H9 (cell line): ENCODE data around the gene NR0B2. TPM values are rescaled to one million over a fixed set of nuclear protein-coding genes. Genes with fewer than 3 reads are reported as not detected.
A peak's percentile ranks its signal among the peaks of the same experiment; 100 is the strongest.

Experiments used
- DNase-seq: peaks from one replicate; pipeline ENCODE4 v3.0.0-alpha.2; 2017
- H2AFZ ChIP-seq: one replicate; pipeline ENCODE4 v1.6.1; 2013; ENCODE audit warnings: mild to moderate bottlenecking, low read length, control low read depth, moderate library complexity
- H2AK5ac ChIP-seq: 2 replicates; pipeline ENCODE4 v1.6.1; 2013; ENCODE audit warnings: low read length, control low read depth, mixed read lengths; ENCODE audit not compliant: insufficient read length
- H2BK120ac ChIP-seq: one replicate; pipeline ENCODE4 v1.6.1; 2013; ENCODE audit warnings: low read depth, mild to moderate bottlenecking, low read length, control low read depth, inconsistent platforms; ENCODE audit not compliant: poor library complexity, severe bottlenecking
- H2BK12ac ChIP-seq: 2 replicates; pipeline ENCODE4 v1.6.1; 2013; ENCODE audit warnings: low read length, control low read depth, mixed read lengths, low read depth; ENCODE audit not compliant: insufficient read length
- H2BK15ac ChIP-seq: 2 replicates; pipeline ENCODE4 v1.6.1; 2013; ENCODE audit warnings: low read depth, low read length, control low read depth
- H2BK20ac ChIP-seq: one replicate; pipeline ENCODE4 v1.6.1; 2013; ENCODE audit warnings: low read depth, mild to moderate bottlenecking, low read length, control low read depth, inconsistent platforms; ENCODE audit not compliant: poor library complexity, severe bottlenecking
- H2BK5ac ChIP-seq: 2 replicates; pipeline ENCODE4 v1.6.1; 2013; ENCODE audit warnings: low read length, control low read depth, mixed read lengths; ENCODE audit not compliant: insufficient read length
- H3K14ac ChIP-seq: 2 replicates; pipeline ENCODE4 v1.6.1; 2013; ENCODE audit warnings: low read length, control low read depth; ENCODE audit not compliant: insufficient read depth
- H3K18ac ChIP-seq: 2 replicates; pipeline ENCODE4 v1.6.1; 2013; ENCODE audit warnings: low read depth, mild to moderate bottlenecking, mixed read lengths, low read length, control low read depth; ENCODE audit not compliant: insufficient read length
- H3K23ac ChIP-seq: 2 replicates; pipeline ENCODE4 v1.6.1; 2013; ENCODE audit warnings: low read length, control low read depth, mixed read lengths, low read depth; ENCODE audit not compliant: insufficient read length
- H3K23me2 ChIP-seq: 2 replicates; pipeline ENCODE4 v1.6.1; 2013; ENCODE audit warnings: low read depth, mild to moderate bottlenecking, mixed read lengths, low read length, control low read depth; ENCODE audit not compliant: insufficient read length, poor library complexity, severe bottlenecking
- H3K27ac ChIP-seq: 2 replicates; pipeline ENCODE4 v1.5.1; 2013; ENCODE audit warnings: low read length, control low read depth, mixed read lengths, low read depth; ENCODE audit not compliant: insufficient read length
- H3K27me3 ChIP-seq: 2 replicates; pipeline ENCODE4 v1.6.1; 2013; ENCODE audit warnings: low read length, control low read depth, inconsistent platforms; ENCODE audit not compliant: insufficient read depth
- H3K4ac ChIP-seq: 2 replicates; pipeline ENCODE4 v1.6.1; 2013; ENCODE audit warnings: low read depth, mild to moderate bottlenecking, control low read depth, inconsistent platforms, low read length, moderate library complexity
- H3K4me1 ChIP-seq: 2 replicates; pipeline ENCODE4 v1.6.1; 2013; ENCODE audit warnings: low read length, control low read depth, inconsistent platforms; ENCODE audit not compliant: insufficient read depth
- H3K4me2 ChIP-seq: 2 replicates; pipeline ENCODE4 v1.6.1; 2013; ENCODE audit warnings: low read length, control low read depth, mixed read lengths; ENCODE audit not compliant: insufficient read length, insufficient read depth
- H3K56ac ChIP-seq: 2 replicates; pipeline ENCODE4 v1.6.1; 2013; ENCODE audit warnings: low read depth, mild to moderate bottlenecking, mixed read lengths, low read length, control low read depth; ENCODE audit not compliant: insufficient read length
- H3K79me1 ChIP-seq: 2 replicates; pipeline ENCODE4 v1.6.1; 2013; ENCODE audit warnings: low read depth, mild to moderate bottlenecking, moderate library complexity, low read length, control low read depth, inconsistent platforms; ENCODE audit not compliant: insufficient read depth, poor library complexity, severe bottlenecking
- H3K79me2 ChIP-seq: 2 replicates; pipeline ENCODE4 v1.6.1; 2013; ENCODE audit warnings: low read length, control low read depth, inconsistent platforms; ENCODE audit not compliant: insufficient read depth
- H3K9ac ChIP-seq: 2 replicates; pipeline ENCODE4 v1.6.1; 2013; ENCODE audit warnings: low read length, control low read depth, mixed read lengths; ENCODE audit not compliant: insufficient read length; ENCODE audit errors: extremely low read depth
- H3K9me3 ChIP-seq: one replicate; pipeline ENCODE4 v1.6.1; 2013; ENCODE audit warnings: low read depth, low read length, inconsistent platforms; ENCODE audit not compliant: control insufficient read depth
- H3T11ph ChIP-seq: one replicate; pipeline ENCODE4 v1.6.1; 2013; ENCODE audit warnings: mild to moderate bottlenecking, low read length, control low read depth, inconsistent platforms
- H4K20me1 ChIP-seq: one replicate; pipeline ENCODE4 v1.6.1; 2013; ENCODE audit not compliant: control insufficient read depth, insufficient read length, insufficient read depth
- H4K5ac ChIP-seq: 2 replicates; pipeline ENCODE4 v1.6.1; 2013; ENCODE audit warnings: low read depth, mild to moderate bottlenecking, mixed read lengths, low read length, control low read depth; ENCODE audit not compliant: insufficient read length
- H4K8ac ChIP-seq: replicated peaks from 2 replicates; pipeline ENCODE4 v1.6.1; 2013; ENCODE audit warnings: low read length, control low read depth, mixed read lengths, low read depth; ENCODE audit not compliant: insufficient read length
- H4K91ac ChIP-seq: 2 replicates; pipeline ENCODE4 v1.6.1; 2013; ENCODE audit warnings: low read depth, mild to moderate bottlenecking, moderate library complexity, mixed read lengths, low read length, control low read depth; ENCODE audit not compliant: insufficient read length
- H3K27ac Mint-ChIP-seq, 3 experiments: 2 replicates in 2 of 3; 3 replicates in 1 of 3; pipeline ENCODE4 v1.8.0; 2020 to 2021; ENCODE audit warnings: mixed read lengths in 3 of 3, mild to moderate bottlenecking in 1 of 3, moderate library complexity in 1 of 3
- H3K27me3 Mint-ChIP-seq: 2 replicates; pipeline ENCODE4 v1.8.0; 2021; ENCODE audit warnings: low read depth, mild to moderate bottlenecking, moderate library complexity, mixed read lengths
- H3K36me3 Mint-ChIP-seq, 3 experiments: 2 replicates in 2 of 3; 3 replicates in 1 of 3; pipeline ENCODE4 v1.8.0; 2020 to 2021; ENCODE audit warnings: low read depth in 3 of 3, mixed read lengths in 3 of 3; ENCODE audit not compliant: insufficient read depth in 1 of 3
- H3K4me1 Mint-ChIP-seq, 2 experiments: 2 replicates each; pipeline ENCODE4 v1.8.0; 2020; ENCODE audit warnings: mixed read lengths in 2 of 2
- H3K4me3 Mint-ChIP-seq, 2 experiments: 2 replicates in 1 of 2; 3 replicates in 1 of 2; pipeline ENCODE4 v1.8.0; 2020 to 2021; ENCODE audit warnings: mild to moderate bottlenecking in 2 of 2, mixed read lengths in 2 of 2, moderate library complexity in 1 of 2
- H3K9me3 Mint-ChIP-seq, 2 experiments: 2 replicates in 1 of 2; 3 replicates in 1 of 2; pipeline ENCODE4 v1.8.0; 2020; ENCODE audit warnings: mild to moderate bottlenecking in 2 of 2, mixed read lengths in 2 of 2, moderate library complexity in 1 of 2
- CTCF ChIP-seq: fragments of 200-600 bp; sonication (generic); conservative IDR thresholded peaks from 3 replicates; pipeline ENCODE4 v1.8.0; 2021; ENCODE audit warnings: antibody characterized with exemption, mild to moderate bottlenecking
- WGBS: extraction: QIAGEN DNeasy Blood & Tissue Kit; methylation state at CpG from one replicate; pipeline ENCODE4 v1.1.7; 2013; ENCODE audit warnings: missing lambda C conversion rate, low lambda C conversion rate, mixed read lengths; ENCODE audit not compliant: insufficient read length; ENCODE audit errors: extremely low coverage; 5-methylcytosine and 5-hydroxymethylcytosine counted together
- total RNA-seq: library from RNA; stranded (reverse); gene quantifications from 2 replicates; pipeline ENCODE4 v1.2.1, GENCODE V29; 2021

NR0B2 gene
- total RNA-seq, 1 experiment from 2014 or later: not detected

- Histone ChIP-seq H2BK5ac (no peak within 1 kb of the TSS), H3K9me3 (no peaks in the 10 kb centered on the region), H3K9ac (no peak within 1 kb of the TSS), H3K56ac (no peak within 1 kb of the TSS), H3K23ac (no peak within 1 kb of the TSS), H3K4me1 (no peaks in the 10 kb centered on the region; the same call in 1 of the 2 replicates), H4K5ac (no peak within 1 kb of the TSS), H2AFZ (no peak within 1 kb of the TSS), H2BK120ac (no peak within 1 kb of the TSS), H3T11ph (no peak within 1 kb of the TSS), H4K91ac (no peak within 1 kb of the TSS), H2BK12ac (no peak within 1 kb of the TSS), H3K14ac (no peak within 1 kb of the TSS; the same call in 1 of the 2 replicates), H3K79me1 (no peaks in the 10 kb centered on the region), H2BK15ac (no peak within 1 kb of the TSS), H3K27ac (no peak within 1 kb of the TSS), H2AK5ac (no peak within 1 kb of the TSS), H3K27me3 (no peaks in the 10 kb centered on the region; the same call in 1 of the 2 replicates), H2BK20ac (no peak within 1 kb of the TSS), H3K23me2 (peaks cover 4% of the 10 kb centered on the region), H4K20me1 (no peaks in the 10 kb centered on the region), H3K4ac (no peak within 1 kb of the TSS), H3K18ac (no peak within 1 kb of the TSS), H3K4me2 (peak within 1 kb of the TSS; percentile 73), H3K79me2 (no peaks in the 10 kb centered on the region), H4K8ac (no peak within 1 kb of the TSS)
- Mint-ChIP-seq H3K27ac (peak within 1 kb of the TSS; percentile 1 to 78 (median 73); a peak in 2 of 7 replicates), H3K9me3 (no peaks in the 10 kb centered on the region), H3K27me3 (peaks cover 20% of the 10 kb centered on the region), H3K4me1 (peaks cover 38 to 40% of the 10 kb centered on the region in 2 experiments), H3K36me3 (no peaks in the 10 kb centered on the region), H3K4me3 (peak within 1 kb of the TSS; percentile 34 to 69)
- TF ChIP-seq CTCF: peak; percentile 79
- DNase-seq: peak; percentile 96
- no CpG with 5 or more reads among the region's 37 CpGs for WGBS
These were observed 50.7 kb downstream of the NR0B2 start, which contains the start of gene SFN for GRCh38 chr1:26862781-26863684. TSS of gene SFN (plus strand) at chr1:26863149. CDS start at chr1:26863213, 64 bp downstream.
